ENCODE data around the gene AQP2. TPM values are rescaled to one million over a fixed set of nuclear protein-coding genes. Genes with fewer than 3 reads are reported as not detected.

Gene AQP2
- total RNA-seq, 4 donors from 2014 or later: 0.12 TPM; not detected in 3

DNA sequence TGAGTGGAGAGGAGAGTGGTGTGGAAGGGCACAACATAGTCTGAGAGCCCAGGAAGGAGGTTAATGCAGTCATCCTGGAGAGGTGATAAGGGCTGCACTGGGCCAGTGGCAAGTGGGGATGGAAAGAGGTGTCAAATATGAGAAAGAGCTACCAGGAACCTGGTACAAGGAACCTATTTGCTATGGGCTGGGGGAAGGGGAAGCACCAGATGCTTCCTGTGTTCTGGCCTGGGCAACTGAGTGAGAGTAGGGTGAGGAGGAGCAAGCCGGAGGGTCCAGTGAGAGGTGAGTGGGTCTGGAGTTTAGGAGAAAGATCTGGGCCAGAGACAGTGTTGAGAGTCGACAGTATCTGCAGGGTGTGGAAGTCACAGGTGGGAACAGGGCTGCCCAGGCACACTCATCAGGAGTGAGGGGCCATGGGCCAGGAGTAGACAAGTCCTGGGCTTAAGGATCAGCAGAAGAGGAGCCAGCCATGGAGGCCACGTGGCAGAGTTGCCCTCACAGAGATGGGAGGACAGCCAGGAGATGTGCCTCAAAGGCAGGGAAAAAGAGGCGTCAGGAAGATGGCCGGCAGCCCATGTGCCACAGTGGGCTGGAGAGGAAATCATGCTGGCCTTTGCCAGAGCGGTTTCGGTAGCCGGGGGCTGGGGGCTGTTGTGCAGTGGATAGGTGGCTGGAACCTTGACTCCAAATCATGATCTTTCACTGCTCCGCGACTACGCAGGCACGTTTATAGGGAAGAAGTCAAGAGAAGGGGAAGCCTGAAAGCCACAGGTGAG is 19.3 kb downstream of the AQP2 start:
- H3K27ac ChIP-seq: peak overlapping the region in 1 of 4 donors; percentile 33
- peaks cover 30% of the 10 kb centered on the region for H3K27me3 ChIP-seq

GRCh38 chr12:49970658-49971057 is 20.1 kb downstream of the AQP2 start:
- 63 to 69% methylated on average over 4 to 10 of the region's 10 CpGs for WGBS, 2 donors (ENCODE audit: low coverage in 1 of 2)
- H3K27me3 ChIP-seq: peaks cover 37% of the 10 kb centered on the region
- no peak for TF ChIP-seq POLR2AphosphoS5 (IDR thresholded peaks at IDR 0.05)
- TF ChIP-seq EP300 (IDR thresholded peaks at IDR 0.05): no peak
- TF ChIP-seq POLR2A (IDR thresholded peaks at IDR 0.05): no peak
- TF ChIP-seq CTCF (IDR thresholded peaks at IDR 0.05): no peak
- H3K27ac ChIP-seq: peak overlapping the region in 1 of 4 donors; percentile 33
- H3K9me3 ChIP-seq: no peaks in the 10 kb centered on the region
- H3K4me1 ChIP-seq: peaks cover 0 to 31% (median 16%) of the 10 kb centered on the region in 3 donors
- no peak for ATAC-seq
- no peak overlapping the region for H3K4me3 ChIP-seq
- H3K36me3 ChIP-seq: no peaks in the 10 kb centered on the region

More for the DNA sequence above, 19.3 kb downstream of the AQP2 start:
- 73 to 81% methylated on average over 10 to 12 of the region's 12 CpGs for WGBS, 2 donors (ENCODE audit: low coverage in 1 of 2)
- Histone ChIP-seq H3K4me1 (peaks cover 0 to 23% (median 14%) of the 10 kb centered on the region in 3 donors), H3K9me3 (no peaks in the 10 kb centered on the region), H3K36me3 (no peaks in the 10 kb centered on the region), H3K4me3 (no peak overlapping the region)
- no peak for ATAC-seq
- TF ChIP-seq POLR2A (IDR thresholded peaks at IDR 0.05) (no peak), CTCF (IDR thresholded peaks at IDR 0.05) (no peak), POLR2AphosphoS5 (IDR thresholded peaks at IDR 0.05) (no peak), EP300 (IDR thresholded peaks at IDR 0.05) (no peak)

DNA sequence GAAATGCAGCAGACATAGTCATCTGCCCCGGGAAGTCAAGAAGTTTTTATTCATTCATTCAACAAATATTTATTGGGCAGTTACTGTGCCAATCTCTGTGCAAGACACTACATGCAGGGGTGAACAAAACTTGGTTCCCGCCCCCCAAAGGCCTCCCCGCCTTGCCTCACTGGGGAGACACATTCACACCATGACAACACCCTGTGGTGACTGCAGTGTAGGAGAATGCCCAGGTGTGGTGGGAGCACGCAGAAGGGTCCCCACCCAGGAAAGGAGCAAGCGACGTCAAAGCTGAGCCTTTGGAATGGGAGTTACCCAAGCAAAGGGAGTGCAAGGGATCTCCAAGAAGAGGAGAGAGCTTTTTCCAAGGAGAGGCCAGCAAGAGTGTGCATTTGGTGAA is 20.6 kb downstream of the AQP2 start:
- TF ChIP-seq EP300 (IDR thresholded peaks at IDR 0.05) (no peak), POLR2AphosphoS5 (IDR thresholded peaks at IDR 0.05) (no peak), POLR2A (IDR thresholded peaks at IDR 0.05) (no peak), CTCF (IDR thresholded peaks at IDR 0.05) (no peak)
- Histone ChIP-seq H3K4me1 (peaks cover 0 to 33% (median 16%) of the 10 kb centered on the region in 3 donors), H3K9me3 (no peaks in the 10 kb centered on the region), H3K27me3 (peaks cover 37% of the 10 kb centered on the region), H3K36me3 (no peaks in the 10 kb centered on the region), H3K27ac (no peak overlapping the region), H3K4me3 (no peak overlapping the region)
- ATAC-seq: no peak
- WGBS, 2 donors (ENCODE audit: low coverage in 1 of 2): 100% methylated on average over 1 of the region's 6 CpGs; no CpG with 5 or more reads in 1 of the 2 donors

- ATAC-seq: no peak
- TF ChIP-seq EP300 (IDR thresholded peaks at IDR 0.05) (no peak), POLR2AphosphoS5 (IDR thresholded peaks at IDR 0.05) (no peak), CTCF (IDR thresholded peaks at IDR 0.05) (no peak), POLR2A (IDR thresholded peaks at IDR 0.05) (no peak)
- Histone ChIP-seq H3K27ac (no peak overlapping the region), H3K4me3 (no peak overlapping the region), H3K9me3 (no peaks in the 10 kb centered on the region), H3K27me3 (peaks cover 37% of the 10 kb centered on the region), H3K36me3 (no peaks in the 10 kb centered on the region), H3K4me1 (peaks cover 0 to 28% (median 15%) of the 10 kb centered on the region in 3 donors)
- 79 to 81% methylated on average over 7 to 9 of the region's 9 CpGs for WGBS, 2 donors (ENCODE audit: low coverage in 1 of 2)
Measured at GRCh38 chr12:49972129-49972528, 21.6 kb downstream of the AQP2 start.

All from gastroesophageal sphincter (tissue), 4 donors.